ENCODE measurements around the gene PDE11A.

DNA sequence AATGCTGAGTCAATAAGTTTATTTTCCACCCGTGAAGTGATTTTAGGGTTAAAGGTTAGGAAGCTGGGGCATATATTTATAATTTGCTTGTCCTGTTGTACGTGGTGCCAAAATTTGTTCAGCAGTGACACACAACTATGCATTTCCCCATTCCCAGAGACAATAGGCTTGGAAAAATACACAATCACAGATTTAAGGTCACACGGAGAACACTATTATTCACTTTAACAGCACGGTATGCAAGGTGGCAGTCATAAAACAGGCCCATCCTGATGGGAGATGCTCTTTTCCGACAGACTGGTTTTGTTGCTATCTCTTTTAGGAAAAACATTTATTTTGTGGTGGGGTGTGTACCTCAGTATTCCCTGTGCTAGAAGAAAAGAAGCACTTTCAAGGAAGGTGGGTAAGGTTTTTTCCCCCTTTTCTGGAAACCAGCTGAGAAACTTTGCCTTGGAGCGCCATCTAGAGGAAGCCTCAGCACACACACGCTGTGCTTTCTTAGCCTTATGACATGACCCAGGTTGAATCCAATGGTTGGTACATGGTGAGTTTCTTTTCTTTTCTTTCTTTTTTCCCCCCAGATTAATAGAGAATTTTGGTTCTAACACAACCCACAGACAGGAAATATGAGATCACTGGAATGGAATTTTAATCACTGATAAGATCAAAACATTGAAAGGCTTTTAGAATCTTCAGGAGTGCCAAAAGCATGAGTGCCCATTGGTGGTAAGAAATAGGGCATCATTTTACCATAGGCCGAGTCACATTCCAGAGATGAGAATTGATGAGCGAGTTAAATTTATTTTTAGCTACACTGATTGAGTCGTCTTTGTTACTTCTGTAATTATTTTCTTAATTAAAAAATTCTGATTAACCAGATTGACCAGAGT, 347.9 kb downstream of the PDE11A start:
- TF ChIP-seq, protein P1, sequence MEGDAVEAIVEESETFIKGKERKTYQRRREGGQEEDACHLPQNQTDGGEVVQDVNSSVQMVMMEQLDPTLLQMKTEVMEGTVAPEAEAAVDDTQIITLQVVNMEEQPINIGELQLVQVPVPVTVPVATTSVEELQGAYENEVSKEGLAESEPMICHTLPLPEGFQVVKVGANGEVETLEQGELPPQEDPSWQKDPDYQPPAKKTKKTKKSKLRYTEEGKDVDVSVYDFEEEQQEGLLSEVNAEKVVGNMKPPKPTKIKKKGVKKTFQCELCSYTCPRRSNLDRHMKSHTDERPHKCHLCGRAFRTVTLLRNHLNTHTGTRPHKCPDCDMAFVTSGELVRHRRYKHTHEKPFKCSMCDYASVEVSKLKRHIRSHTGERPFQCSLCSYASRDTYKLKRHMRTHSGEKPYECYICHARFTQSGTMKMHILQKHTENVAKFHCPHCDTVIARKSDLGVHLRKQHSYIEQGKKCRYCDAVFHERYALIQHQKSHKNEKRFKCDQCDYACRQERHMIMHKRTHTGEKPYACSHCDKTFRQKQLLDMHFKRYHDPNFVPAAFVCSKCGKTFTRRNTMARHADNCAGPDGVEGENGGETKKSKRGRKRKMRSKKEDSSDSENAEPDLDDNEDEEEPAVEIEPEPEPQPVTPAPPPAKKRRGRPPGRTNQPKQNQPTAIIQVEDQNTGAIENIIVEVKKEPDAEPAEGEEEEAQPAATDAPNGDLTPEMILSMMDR (IDR thresholded peaks at IDR 0.05) = peak in 5 of 6 experiments; percentile 60 to 80 (median 78)
- no peak for TF ChIP-seq POLR2A (IDR thresholded peaks at IDR 0.05)

Data from esophagus squamous epithelium (tissue), 4 donors.